Activated CD4-positive, alpha-beta T cell treated with anti-CD3 and anti-CD28 coated beads, Interleukin-2, Interleukin-6, amounts not matched to agents 100 ng/mL and 50 ng/mL, durations not matched to agents 16 hours and 8 hours (primary cell): ENCODE measurements around the gene FAM111A.
"Not testable (repeated sequence)": the region's sequence is repeated elsewhere in the genome, so short reads cannot be mapped to it uniquely, and the experiment has no call there.

Experiments used
- DNase-seq: peaks from one replicate; pipeline ENCODE4 v3.0.0-alpha.2; 2020

Gene FAM111A, protein sequence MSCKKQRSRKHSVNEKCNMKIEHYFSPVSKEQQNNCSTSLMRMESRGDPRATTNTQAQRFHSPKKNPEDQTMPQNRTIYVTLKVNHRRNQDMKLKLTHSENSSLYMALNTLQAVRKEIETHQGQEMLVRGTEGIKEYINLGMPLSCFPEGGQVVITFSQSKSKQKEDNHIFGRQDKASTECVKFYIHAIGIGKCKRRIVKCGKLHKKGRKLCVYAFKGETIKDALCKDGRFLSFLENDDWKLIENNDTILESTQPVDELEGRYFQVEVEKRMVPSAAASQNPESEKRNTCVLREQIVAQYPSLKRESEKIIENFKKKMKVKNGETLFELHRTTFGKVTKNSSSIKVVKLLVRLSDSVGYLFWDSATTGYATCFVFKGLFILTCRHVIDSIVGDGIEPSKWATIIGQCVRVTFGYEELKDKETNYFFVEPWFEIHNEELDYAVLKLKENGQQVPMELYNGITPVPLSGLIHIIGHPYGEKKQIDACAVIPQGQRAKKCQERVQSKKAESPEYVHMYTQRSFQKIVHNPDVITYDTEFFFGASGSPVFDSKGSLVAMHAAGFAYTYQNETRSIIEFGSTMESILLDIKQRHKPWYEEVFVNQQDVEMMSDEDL

GRCh38 chr11:59142530-59143507 lies at the start of gene FAM111A:
TSS of gene FAM111A (plus strand) at chr11:59142856. CDS start at chr11:59148873, 6,017 bp downstream.
- peak; percentile 93 for DNase-seq

DNA sequence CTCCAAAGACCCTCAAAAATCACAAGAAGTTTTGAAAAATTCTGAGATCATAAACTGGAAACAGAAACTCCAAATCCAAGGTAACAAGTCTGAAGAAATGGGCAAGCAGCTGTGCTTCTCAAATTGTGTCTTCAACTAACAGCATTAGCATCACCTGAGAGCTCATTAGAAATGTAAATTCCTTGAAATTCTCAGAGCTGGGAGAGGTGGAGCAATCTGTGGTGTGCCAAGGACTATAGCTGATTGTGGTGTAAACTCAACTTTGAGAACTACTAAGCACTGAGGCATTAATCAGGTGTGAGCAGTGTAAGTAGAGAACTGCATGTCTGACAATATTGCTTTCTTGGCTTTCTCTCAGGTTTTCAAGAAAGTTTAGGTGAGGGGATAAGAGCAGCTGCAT lies 49.1 kb upstream of the FAM111A start:
- not testable (repeated sequence) for DNase-seq

DNA sequence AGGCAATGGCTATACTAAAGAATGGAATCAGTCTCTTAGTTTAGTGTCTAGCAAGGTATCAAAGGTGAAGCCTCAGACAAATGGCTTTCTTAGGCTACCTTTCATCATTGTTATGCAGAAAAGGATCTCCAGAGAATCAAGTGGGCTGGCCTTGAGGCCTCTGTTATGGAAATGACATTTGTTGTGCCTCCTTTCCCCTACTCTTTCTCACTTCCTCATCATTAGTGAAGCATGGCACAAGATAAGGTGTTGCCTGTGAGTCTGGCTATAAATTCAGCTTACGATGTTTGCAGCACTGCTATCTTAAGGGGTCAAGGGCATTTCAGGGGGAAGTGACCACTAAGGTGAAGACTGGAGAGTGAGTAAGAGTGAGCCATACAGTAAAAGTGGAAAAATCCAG lies 47.4 kb upstream of the FAM111A start:
- DNase-seq: not testable (repeated sequence)

DNA sequence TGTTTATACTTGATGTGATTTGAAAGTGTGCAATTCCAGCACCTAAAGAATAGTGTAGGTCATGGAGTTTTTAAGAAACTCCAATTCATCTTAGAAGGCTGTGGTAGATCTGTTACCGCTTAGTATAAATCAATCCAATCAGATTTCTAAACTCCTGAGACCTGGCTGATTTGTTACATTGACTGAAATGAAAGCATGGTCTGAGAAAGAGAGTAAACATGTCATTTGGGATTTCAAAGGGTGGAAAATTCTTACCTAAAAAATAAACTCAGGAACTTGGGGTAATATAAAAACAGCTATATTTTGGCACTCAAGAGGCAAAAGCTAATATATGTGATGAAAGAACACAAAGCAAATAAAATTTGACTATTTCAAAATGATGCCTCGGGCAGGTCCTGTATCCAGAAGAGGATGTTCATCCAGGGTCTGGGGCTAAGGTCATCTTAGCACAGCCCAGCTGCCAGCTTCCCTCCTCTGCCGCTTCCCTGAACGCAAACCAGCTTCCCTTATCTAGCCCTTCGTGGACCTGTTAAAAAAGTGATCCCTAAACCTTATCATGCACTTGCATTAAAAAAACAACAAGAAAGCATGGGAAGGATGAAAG lies 46.6 kb upstream of the FAM111A start:
- DNase-seq: not testable (repeated sequence)

- peak; percentile 64 for DNase-seq
Observed at GRCh38 chr11:59097113-59097708, 45.4 kb upstream of the FAM111A start.

DNA sequence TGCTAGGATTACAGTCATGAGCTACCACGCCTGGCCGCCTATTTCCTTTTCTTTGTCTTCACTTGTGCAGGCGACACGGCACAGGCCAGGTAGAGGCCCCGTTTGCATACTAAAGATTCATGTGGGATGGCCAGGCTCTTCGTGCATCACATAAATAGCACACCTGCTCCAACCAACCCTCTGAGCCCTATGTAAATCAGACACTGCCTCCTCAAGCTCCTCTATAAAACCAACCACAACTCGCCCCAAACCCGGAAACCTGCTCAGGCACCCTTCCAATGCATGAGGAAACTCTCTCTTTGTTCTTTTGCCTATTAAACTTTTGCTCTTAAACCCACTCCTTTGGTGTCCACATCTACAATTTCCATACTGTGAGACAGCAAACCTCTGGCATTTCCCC lies 44.7 kb upstream of the FAM111A start:
- not testable (repeated sequence) for DNase-seq

DNA sequence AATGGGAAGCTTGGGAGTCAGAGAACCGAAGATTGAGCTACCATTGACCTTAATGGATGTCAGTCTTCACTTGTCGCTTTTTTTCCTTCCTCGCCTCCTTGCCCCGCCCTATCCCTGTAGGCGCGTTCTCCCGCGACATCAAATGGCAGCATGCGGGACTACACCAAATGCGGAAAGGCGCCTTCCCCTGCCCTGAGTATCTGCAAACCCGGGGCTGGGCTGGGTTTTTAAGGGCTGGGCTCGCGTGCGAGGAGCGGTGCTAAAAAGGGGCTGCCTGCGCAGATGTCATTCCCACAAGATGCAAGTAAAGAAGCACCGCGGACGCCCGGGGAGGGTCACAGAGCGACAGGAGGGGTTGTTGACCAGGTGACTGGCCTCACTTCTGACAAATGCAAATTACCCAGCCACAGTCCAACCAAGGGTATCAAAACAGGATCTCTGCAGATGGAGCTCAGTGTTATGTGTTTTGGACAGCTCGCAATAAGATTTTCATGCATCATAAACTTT lies 40.3 kb upstream of the FAM111A start:
- DNase-seq: peak; percentile 81

- peak; percentile 92 for DNase-seq
Observed at GRCh38 chr11:59106363-59107336, 36.0 kb upstream of the FAM111A start, which contains the start of gene FAM111B. TSS of gene FAM111B (plus strand) at chr11:59107237. CDS start at chr11:59109626, 2,389 bp downstream.

GRCh38 chr11:59107721-59108120 lies 34.9 kb upstream of the FAM111A start:
- peak; percentile 41 for DNase-seq

- no peak for DNase-seq
Observed at GRCh38 chr11:59112494-59112893, 30.2 kb upstream of the FAM111A start.

- no peak for DNase-seq
Observed at GRCh38 chr11:59114344-59114743, 28.3 kb upstream of the FAM111A start.

DNA sequence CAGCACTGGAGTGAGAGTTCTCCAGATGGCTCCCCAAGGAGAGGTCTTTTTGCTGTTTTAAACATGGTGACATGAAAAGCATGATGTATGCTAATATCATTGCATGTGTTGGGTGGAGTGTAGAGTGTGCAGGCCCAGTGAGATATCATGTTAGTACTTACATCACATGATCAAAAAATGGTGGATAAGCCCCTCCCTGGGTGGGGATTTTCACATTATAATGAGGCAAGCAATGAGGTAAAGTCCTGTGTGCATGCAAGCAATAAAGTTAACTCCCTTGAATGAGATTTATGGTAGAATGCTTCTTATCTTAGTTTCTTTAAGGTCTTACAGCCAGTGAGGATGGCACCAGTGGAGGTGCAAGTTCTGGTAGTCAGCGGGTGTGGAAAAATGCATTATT lies 27.1 kb upstream of the FAM111A start:
- no peak for DNase-seq

GRCh38 chr11:59117774-59118173 lies 24.9 kb upstream of the FAM111A start:
- no peak for DNase-seq

- no peak for DNase-seq
Observed at GRCh38 chr11:59119826-59120225, 22.8 kb upstream of the FAM111A start.

DNA sequence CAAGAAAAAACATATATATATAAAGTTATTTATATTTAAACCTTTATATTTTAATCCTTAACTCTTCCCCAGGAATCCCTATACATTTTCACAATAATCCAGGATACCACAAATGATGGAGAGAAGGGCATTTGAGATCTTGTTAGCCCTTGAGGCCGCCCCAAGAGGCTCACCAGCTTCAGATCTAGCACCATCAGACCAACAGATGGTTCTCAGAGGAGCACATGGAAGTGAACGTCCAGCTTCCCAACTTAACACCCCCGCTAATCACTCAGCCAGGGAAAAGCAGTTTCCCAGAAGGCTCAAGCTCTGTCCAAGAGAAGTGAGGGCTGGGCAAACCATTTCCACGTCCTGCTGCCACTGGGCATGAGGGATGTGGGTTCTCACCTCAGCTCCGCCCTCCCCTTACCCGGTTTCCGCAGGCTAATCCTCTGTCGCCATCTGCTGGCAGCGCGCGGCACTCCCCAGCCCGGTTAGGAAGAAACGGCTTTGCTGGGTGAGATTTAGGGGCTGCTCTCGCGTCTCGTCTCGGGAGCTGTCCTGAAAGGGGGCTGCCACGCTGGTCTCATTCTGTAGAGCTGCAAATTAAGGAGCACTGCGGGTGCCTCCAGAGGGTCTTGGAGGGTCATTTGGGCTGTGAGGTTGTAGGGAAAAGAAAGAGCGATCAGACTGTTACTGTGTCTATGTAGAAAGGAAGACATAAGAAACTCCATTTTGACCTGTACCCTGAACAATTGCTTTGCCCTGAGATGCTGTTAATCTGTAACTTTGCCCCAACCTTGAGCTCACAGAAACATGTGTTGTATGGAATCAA lies 6.8 kb upstream of the FAM111A start:
- peak; percentile 91 for DNase-seq

- DNase-seq: not testable (repeated sequence)
Observed at GRCh38 chr11:59136551-59136950, 6.1 kb upstream of the FAM111A start.

DNA sequence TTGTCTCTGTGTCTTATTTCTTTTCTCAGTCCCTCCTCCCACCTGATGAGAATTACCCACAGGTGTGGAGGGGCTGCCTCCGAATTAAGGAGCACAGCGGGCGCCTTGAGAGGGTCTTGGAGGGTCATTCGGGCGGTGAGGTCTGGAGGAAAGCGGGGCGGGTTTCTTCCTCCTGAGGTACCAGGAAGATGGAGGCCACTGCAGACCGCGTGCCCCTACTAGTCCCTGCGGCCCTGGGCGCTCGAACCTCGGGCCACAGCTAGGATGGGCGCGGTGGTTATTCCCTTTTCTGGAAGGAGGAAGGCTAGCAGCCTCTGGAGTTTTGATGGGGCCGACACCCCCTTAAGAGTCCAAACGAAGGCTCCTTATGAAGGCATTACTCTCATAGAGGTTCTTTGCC lies 5.5 kb upstream of the FAM111A start:
- DNase-seq: no peak

DNA sequence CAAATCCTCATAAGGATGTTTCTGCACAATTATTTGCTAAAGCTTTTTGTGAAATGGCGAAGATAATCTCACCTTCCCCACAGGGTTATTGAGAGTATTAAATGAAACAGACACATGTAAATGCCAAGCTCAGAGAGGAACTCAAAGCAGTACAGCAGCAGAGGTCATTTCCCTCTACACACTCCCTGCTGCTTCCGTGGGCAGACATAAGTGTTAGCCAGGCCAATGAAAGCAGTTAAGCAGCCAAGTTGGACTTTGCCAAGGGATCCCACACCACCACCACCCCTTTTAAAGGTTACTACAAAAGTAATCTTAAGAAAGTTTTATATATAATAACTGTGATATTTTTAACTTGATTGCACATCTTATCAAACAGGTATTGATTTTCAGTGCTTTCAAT lies 4.0 kb upstream of the FAM111A start:
- DNase-seq: no peak

- no peak for DNase-seq
Observed at GRCh38 chr11:59141191-59141590, 1.5 kb upstream of the FAM111A start.
